C1 segment of cervical spinal cord (tissue), 14 donors: ENCODE measurements around the gene PGAP6.
A peak's percentile ranks its signal among the peaks of the same experiment; 100 is the strongest.
"Not testable (repeated sequence)": the region's sequence is repeated elsewhere in the genome, so short reads cannot be mapped to it uniquely, and the experiment has no call there.

Source experiments
- DNase-seq, 14 donors: peaks; one replicate each; lab custom pipeline; 2025; lab: John Stamatoyannopoulos, UW

The PGAP6 gene

GRCh38 chr16:367333-367903, 14.4 kb downstream of the PGAP6 start:
- no peak for DNase-seq

GRCh38 chr16:366476-366875, 15.3 kb downstream of the PGAP6 start:
- DNase-seq: no peak

GRCh38 chr16:364595-365491, 16.9 kb downstream of the PGAP6 start:
- DNase-seq: no peak

GRCh38 chr16:363766-364490, 17.9 kb downstream of the PGAP6 start:
- DNase-seq: no peak

GRCh38 chr16:363110-363765, 18.5 kb downstream of the PGAP6 start:
- no peak for DNase-seq

- not testable (repeated sequence) for DNase-seq
Measured at GRCh38 chr16:362702-362999, 19.1 kb downstream of the PGAP6 start.

GRCh38 chr16:361872-362701, 19.7 kb downstream of the PGAP6 start:
- DNase-seq: peak in 8 of 14 donors; percentile 8 to 71 (median 22)

- no peak for DNase-seq
Measured at GRCh38 chr16:361341-361871, 20.4 kb downstream of the PGAP6 start.

- DNase-seq: no peak
Measured at GRCh38 chr16:360698-361336, 21.0 kb downstream of the PGAP6 start.

GRCh38 chr16:359871-360697, 21.7 kb downstream of the PGAP6 start:
- DNase-seq: no peak

GRCh38 chr16:359067-359763, 22.6 kb downstream of the PGAP6 start:
- no peak for DNase-seq

GRCh38 chr16:356741-357140, 25.0 kb downstream of the PGAP6 start:
- no peak for DNase-seq

- no peak for DNase-seq
Measured at GRCh38 chr16:354971-355461, 26.8 kb downstream of the PGAP6 start.

- DNase-seq: no peak
Measured at GRCh38 chr16:354291-354881, 27.4 kb downstream of the PGAP6 start.

GRCh38 chr16:353404-354290, 28.1 kb downstream of the PGAP6 start:
- peak in 1 of 14 donors; percentile 51 for DNase-seq

- peak; percentile 46 to 98 (median 92) for DNase-seq
Measured at GRCh38 chr16:352547-353403, 29.0 kb downstream of the PGAP6 start, which contains the start of gene AXIN1. Gene AXIN1, minus strand, starts transcription at chr16:352723. Its CDS starts 5,698 bp downstream, at chr16:347025.
